CD4-positive, alpha-beta T cell treated with Interleukin-21 for 1 hour (primary cell): ENCODE results near the gene SNX10.

Experiments
- DNase-seq: peaks from one replicate; pipeline ENCODE4 v3.0.0-alpha.2; 2020

SNX10 gene

GRCh38 chr7:26413007-26413691, 121.5 kb downstream of the SNX10 start:
- DNase-seq: no peak

- DNase-seq: no peak
These were observed 124.3 kb downstream of the SNX10 start for GRCh38 chr7:26416004-26416403.

- no peak for DNase-seq
These were observed 126.3 kb downstream of the SNX10 start for GRCh38 chr7:26417911-26418413.

GRCh38 chr7:26419198-26419597, 127.5 kb downstream of the SNX10 start:
- DNase-seq: no peak

- DNase-seq: no peak
These were observed 128.9 kb downstream of the SNX10 start for GRCh38 chr7:26420422-26421019.

GRCh38 chr7:26422761-26423160, 131.1 kb downstream of the SNX10 start:
- no peak for DNase-seq

- no peak for DNase-seq
These were observed 131.8 kb downstream of the SNX10 start for GRCh38 chr7:26423436-26423835.
